SU-DHL-6 (cell line): ENCODE measurements around the gene SRGAP1.

Experiments
- EZH2phosphoT487 ChIP-seq: fragments of 200-600 bp; sonication (generic), shearing (Covaris generic); conservative IDR thresholded peaks from 2 replicates; pipeline ENCODE4 v1.6.1; 2018; ENCODE audit warnings: mild to moderate bottlenecking, antibody characterized with exemption, low read length, moderate library complexity, mixed read lengths
- TF ChIP-seq, protein P1 (sequence below): fragments of 200-600 bp; sonication (generic); IDR thresholded peaks from one replicate; pipeline ENCODE4 v1.5.1; 2017; ENCODE audit warnings: antibody characterized with exemption, mild to moderate bottlenecking, low read length, moderate library complexity; ENCODE audit not compliant: insufficient read depth, poor library complexity, severe bottlenecking

DNA sequence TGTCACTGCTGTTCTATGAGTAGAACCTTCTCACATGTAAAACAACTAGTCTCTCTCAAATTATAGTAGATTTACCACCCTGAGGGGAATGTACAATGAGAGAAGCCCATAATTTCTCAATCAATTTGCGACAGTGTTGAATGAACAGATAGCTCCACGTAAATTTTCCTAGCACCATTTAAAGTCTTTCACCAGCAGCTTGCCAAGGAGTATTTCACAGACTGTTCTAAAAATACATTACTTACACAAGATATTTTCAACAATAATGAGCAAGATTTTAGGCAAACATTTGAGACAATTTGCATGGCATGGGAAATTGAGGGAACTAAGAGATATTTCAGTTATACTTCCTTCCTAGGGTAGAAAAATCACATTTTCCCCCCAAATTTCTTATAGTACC is 226.0 kb downstream of the SRGAP1 start:
- TF ChIP-seq, protein P1, sequence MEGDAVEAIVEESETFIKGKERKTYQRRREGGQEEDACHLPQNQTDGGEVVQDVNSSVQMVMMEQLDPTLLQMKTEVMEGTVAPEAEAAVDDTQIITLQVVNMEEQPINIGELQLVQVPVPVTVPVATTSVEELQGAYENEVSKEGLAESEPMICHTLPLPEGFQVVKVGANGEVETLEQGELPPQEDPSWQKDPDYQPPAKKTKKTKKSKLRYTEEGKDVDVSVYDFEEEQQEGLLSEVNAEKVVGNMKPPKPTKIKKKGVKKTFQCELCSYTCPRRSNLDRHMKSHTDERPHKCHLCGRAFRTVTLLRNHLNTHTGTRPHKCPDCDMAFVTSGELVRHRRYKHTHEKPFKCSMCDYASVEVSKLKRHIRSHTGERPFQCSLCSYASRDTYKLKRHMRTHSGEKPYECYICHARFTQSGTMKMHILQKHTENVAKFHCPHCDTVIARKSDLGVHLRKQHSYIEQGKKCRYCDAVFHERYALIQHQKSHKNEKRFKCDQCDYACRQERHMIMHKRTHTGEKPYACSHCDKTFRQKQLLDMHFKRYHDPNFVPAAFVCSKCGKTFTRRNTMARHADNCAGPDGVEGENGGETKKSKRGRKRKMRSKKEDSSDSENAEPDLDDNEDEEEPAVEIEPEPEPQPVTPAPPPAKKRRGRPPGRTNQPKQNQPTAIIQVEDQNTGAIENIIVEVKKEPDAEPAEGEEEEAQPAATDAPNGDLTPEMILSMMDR = no peak
- TF ChIP-seq EZH2phosphoT487 = no peak
